DMS153 (cell line): ENCODE results near the gene C5orf52.
"Not testable (repeated sequence)": the region's sequence is repeated elsewhere in the genome, so short reads cannot be mapped to it uniquely, and the experiment has no call there.

Experiments used
- DNase-seq: peaks from one replicate; lab custom pipeline; 2025; lab: John Stamatoyannopoulos, UW

The C5orf52 gene

GRCh38 chr5:157677931-157678330 is 6.6 kb downstream of the C5orf52 start:
- DNase-seq, result no peak

- no peak for DNase-seq
These were observed 8.5 kb downstream of the C5orf52 start for GRCh38 chr5:157679801-157680200.

GRCh38 chr5:157680239-157680638 is 8.9 kb downstream of the C5orf52 start:
- DNase-seq, result no peak

GRCh38 chr5:157681048-157681447 is 9.7 kb downstream of the C5orf52 start:
- DNase-seq, result no peak

GRCh38 chr5:157682257-157682656 is 10.9 kb downstream of the C5orf52 start:
- no peak for DNase-seq

GRCh38 chr5:157686276-157687197 is 15.2 kb downstream of the C5orf52 start:
- not testable (repeated sequence) for DNase-seq

- no peak for DNase-seq
These were observed 15.8 kb downstream of the C5orf52 start for GRCh38 chr5:157687198-157687554.

- DNase-seq, result no peak
These were observed 18.8 kb downstream of the C5orf52 start for GRCh38 chr5:157689942-157690689.

GRCh38 chr5:157690690-157691433 is 19.5 kb downstream of the C5orf52 start:
- DNase-seq, result no peak

GRCh38 chr5:157693816-157694215 is 22.5 kb downstream of the C5orf52 start:
- DNase-seq, result not testable (repeated sequence)

- not testable (repeated sequence) for DNase-seq
These were observed 24.8 kb downstream of the C5orf52 start for GRCh38 chr5:157696154-157696553.

GRCh38 chr5:157698674-157699073 is 27.3 kb downstream of the C5orf52 start:
- DNase-seq, result not testable (repeated sequence)

GRCh38 chr5:157703736-157704135 is 32.4 kb downstream of the C5orf52 start:
- no peak for DNase-seq

GRCh38 chr5:157708866-157709265 is 37.5 kb downstream of the C5orf52 start:
- no peak for DNase-seq

- no peak for DNase-seq
These were observed 38.0 kb downstream of the C5orf52 start for GRCh38 chr5:157709346-157709745.

- DNase-seq, result no peak
These were observed 39.1 kb downstream of the C5orf52 start for GRCh38 chr5:157710431-157710830.

- no peak for DNase-seq
These were observed 39.5 kb downstream of the C5orf52 start for GRCh38 chr5:157710882-157711281.

- no peak for DNase-seq
These were observed 42.7 kb downstream of the C5orf52 start for GRCh38 chr5:157713830-157714595.

- DNase-seq, result no peak
These were observed 43.2 kb downstream of the C5orf52 start for GRCh38 chr5:157714596-157714864.

- DNase-seq, result no peak
These were observed 47.2 kb downstream of the C5orf52 start for GRCh38 chr5:157718519-157718918.

- no peak for DNase-seq
These were observed 47.9 kb downstream of the C5orf52 start for GRCh38 chr5:157719245-157719644.

- no peak for DNase-seq
These were observed 49.8 kb downstream of the C5orf52 start for GRCh38 chr5:157721159-157721558.
